Activated CD4-positive, alpha-beta T cell treated with anti-CD3 and anti-CD28 coated beads, Interleukin-2, amount 10 ng/mL, durations not matched to agents 24 days and 14 days (primary cell): ENCODE data around the gene FAM151A. TPM values are rescaled to one million over a fixed set of nuclear protein-coding genes. Genes with fewer than 3 reads are reported as not detected.
"Not testable (repeated sequence)": the region's sequence is repeated elsewhere in the genome, so short reads cannot be mapped to it uniquely, and the experiment has no call there.

Experiments
- DNase-seq: peaks from one replicate; pipeline ENCODE4 v3.0.0; 2022
- H3K27ac Mint-ChIP-seq: one replicate; pipeline ENCODE4 v1.8.0; 2022; ENCODE audit warnings: mild to moderate bottlenecking, mixed read lengths
- H3K27me3 Mint-ChIP-seq: one replicate; pipeline ENCODE4 v1.8.0; 2022; ENCODE audit warnings: mixed read lengths
- H3K36me3 Mint-ChIP-seq: one replicate; pipeline ENCODE4 v1.8.0; 2022; ENCODE audit warnings: low read depth, mild to moderate bottlenecking, mixed read lengths
- H3K4me1 Mint-ChIP-seq: one replicate; pipeline ENCODE4 v1.8.0; 2021; ENCODE audit warnings: mixed read lengths
- H3K4me3 Mint-ChIP-seq: one replicate; pipeline ENCODE4 v1.8.0; 2022; ENCODE audit warnings: mild to moderate bottlenecking, moderate library complexity, mixed read lengths
- H3K9me3 Mint-ChIP-seq: one replicate; pipeline ENCODE4 v1.8.0; 2021; ENCODE audit warnings: mixed read lengths
- intact Hi-C: fragments of 100-400 bp; cut with micrococcal nuclease; formaldehyde crosslinking; loops from one replicate; pipeline ENCODE4 v1.15.1; 2023
- total RNA-seq: library from RNA; stranded (reverse); gene quantifications from 2 replicates; pipeline ENCODE4 v1.2.3, GENCODE V29; 2022

FAM151A gene
- total RNA-seq, 1 donor from 2014 or later: not detected

- intact Hi-C loops: no loop called here
- no peaks in the 10 kb centered on the region for H3K36me3 Mint-ChIP-seq
- H3K27me3 Mint-ChIP-seq: peaks cover 15% of the 10 kb centered on the region
- no peak overlapping the region for H3K4me3 Mint-ChIP-seq
- no peaks in the 10 kb centered on the region for H3K9me3 Mint-ChIP-seq
- H3K27ac Mint-ChIP-seq: no peak overlapping the region
- no peak for DNase-seq
- H3K4me1 Mint-ChIP-seq: no peaks in the 10 kb centered on the region
These were observed 26.0 kb upstream of the FAM151A start for GRCh38 chr1:54649130-54649898.

GRCh38 chr1:54645806-54646676 lies 22.7 kb upstream of the FAM151A start:
- intact Hi-C loops: no loop called here
- no peak for DNase-seq
- peaks cover 13% of the 10 kb centered on the region for H3K27me3 Mint-ChIP-seq
- no peaks in the 10 kb centered on the region for H3K4me1 Mint-ChIP-seq
- no peaks in the 10 kb centered on the region for H3K36me3 Mint-ChIP-seq
- no peak overlapping the region for H3K4me3 Mint-ChIP-seq
- H3K9me3 Mint-ChIP-seq: peaks cover 6% of the 10 kb centered on the region
- H3K27ac Mint-ChIP-seq: no peak overlapping the region

- H3K27me3 Mint-ChIP-seq: peaks cover 5% of the 10 kb centered on the region
These were observed 20.4 kb upstream of the FAM151A start for GRCh38 chr1:54643736-54644135.

GRCh38 chr1:54640863-54641836 lies 17.8 kb upstream of the FAM151A start, which contains the start of gene MROH7:
MROH7 (plus strand) TSS chr1:54641786; CDS start chr1:54652927, 11,141 bp downstream.
- intact Hi-C loops: no loop called here
- Mint-ChIP-seq H3K4me1 (no peaks in the 10 kb centered on the region), H3K4me3 (no peak within 1 kb of the TSS), H3K27ac (no peak within 1 kb of the TSS), H3K27me3 (peaks cover 5% of the 10 kb centered on the region), H3K36me3 (no peaks in the 10 kb centered on the region), H3K9me3 (peaks cover 6% of the 10 kb centered on the region)
- DNase-seq: no peak

More at GRCh38 chr1:54643736-54644135, 20.4 kb upstream of the FAM151A start:
- H3K4me1 Mint-ChIP-seq: no peaks in the 10 kb centered on the region
- peaks cover 6% of the 10 kb centered on the region for H3K9me3 Mint-ChIP-seq
- intact Hi-C loops: no loop called here
- H3K27ac Mint-ChIP-seq: no peak overlapping the region
- H3K4me3 Mint-ChIP-seq: no peak overlapping the region
- H3K36me3 Mint-ChIP-seq: no peaks in the 10 kb centered on the region
- no peak for DNase-seq

- H3K9me3 Mint-ChIP-seq: peaks cover 6% of the 10 kb centered on the region
- H3K4me3 Mint-ChIP-seq: no peak overlapping the region
- peaks cover 5% of the 10 kb centered on the region for H3K27me3 Mint-ChIP-seq
- H3K27ac Mint-ChIP-seq: no peak overlapping the region
- no peaks in the 10 kb centered on the region for H3K4me1 Mint-ChIP-seq
- H3K36me3 Mint-ChIP-seq: no peaks in the 10 kb centered on the region
- intact Hi-C loops: no loop called here
- DNase-seq: no peak
These were observed 17.0 kb upstream of the FAM151A start for GRCh38 chr1:54640361-54640760.

GRCh38 chr1:54636461-54637446 lies 13.4 kb upstream of the FAM151A start:
- peaks cover 10% of the 10 kb centered on the region for H3K27me3 Mint-ChIP-seq
- H3K36me3 Mint-ChIP-seq, intact Hi-C loops, H3K4me1 Mint-ChIP-seq, H3K9me3 Mint-ChIP-seq, H3K4me3 Mint-ChIP-seq, DNase-seq, H3K27ac Mint-ChIP-seq: not testable (repeated sequence)

GRCh38 chr1:54635804-54636203 lies 12.5 kb upstream of the FAM151A start:
- intact Hi-C loops, H3K4me1 Mint-ChIP-seq, H3K4me3 Mint-ChIP-seq, DNase-seq, H3K27ac Mint-ChIP-seq, H3K9me3 Mint-ChIP-seq, H3K36me3 Mint-ChIP-seq: not testable (repeated sequence)
- peaks cover 10% of the 10 kb centered on the region for H3K27me3 Mint-ChIP-seq

- intact Hi-C loops: no loop called here
- Mint-ChIP-seq H3K27me3 (peaks cover under 1% of the 10 kb centered on the region), H3K27ac (no peak overlapping the region), H3K9me3 (no peaks in the 10 kb centered on the region), H3K4me1 (no peaks in the 10 kb centered on the region), H3K36me3 (no peaks in the 10 kb centered on the region), H3K4me3 (no peak overlapping the region)
- DNase-seq: no peak
These were observed 3.9 kb upstream of the FAM151A start for GRCh38 chr1:54627196-54627595.

- no peaks in the 10 kb centered on the region for H3K9me3 Mint-ChIP-seq
- no peak for DNase-seq
- H3K4me3 Mint-ChIP-seq: no peak overlapping the region
- H3K36me3 Mint-ChIP-seq: no peaks in the 10 kb centered on the region
- no peaks in the 10 kb centered on the region for H3K4me1 Mint-ChIP-seq
- H3K27me3 Mint-ChIP-seq: no peaks in the 10 kb centered on the region
- intact Hi-C loops: no loop called here
- H3K27ac Mint-ChIP-seq: no peak overlapping the region
These were observed 1.4 kb upstream of the FAM151A start for GRCh38 chr1:54624466-54625464.

GRCh38 chr1:54619749-54620148 lies 3.6 kb downstream of the FAM151A start:
- Mint-ChIP-seq H3K4me1 (no peaks in the 10 kb centered on the region), H3K9me3 (no peaks in the 10 kb centered on the region), H3K27ac (no peak overlapping the region), H3K36me3 (no peaks in the 10 kb centered on the region), H3K4me3 (no peak overlapping the region), H3K27me3 (no peaks in the 10 kb centered on the region)
- DNase-seq: no peak
- intact Hi-C loops: no loop called here

- Mint-ChIP-seq H3K4me3 (no peak overlapping the region), H3K9me3 (no peaks in the 10 kb centered on the region), H3K27me3 (peaks cover 2% of the 10 kb centered on the region), H3K36me3 (no peaks in the 10 kb centered on the region), H3K4me1 (no peaks in the 10 kb centered on the region), H3K27ac (no peak overlapping the region)
- DNase-seq: no peak
- intact Hi-C loops: no loop called here
These were observed 7.6 kb downstream of the FAM151A start for GRCh38 chr1:54615531-54616279.
